ENCODE results near the gene TNPO2. TPM values are rescaled to one million over a fixed set of nuclear protein-coding genes. Genes with fewer than 3 reads are reported as not detected.

Gene TNPO2
- total RNA-seq (19.6 TPM), polyA plus RNA-seq (ENCODE audit: insufficient read depth in 1 of 8, insufficient read length in 8 of 8, low replicate concordance in 1 of 8) (10 to 100 TPM; 45.9 to 68.6 (median 56.5) TPM)
- long read RNA-seq, donor 1, full-length matches to known transcripts, result 1 of 1 reads
- long read RNA-seq, donor 1, partial matches to known transcripts, result 0 of 1 reads
- long read RNA-seq, donor 1, other reads (novel, unspliced or antisense), result 0 of 1 reads
- long read RNA-seq, donor 2, result 0 reads
- long read RNA-seq, donor 3, partial matches to known transcripts, result 5 of 5 reads
- long read RNA-seq, donor 3, other reads (novel, unspliced or antisense), result 0 of 5 reads
- long read RNA-seq, donor 4, result 0 reads
- long read RNA-seq, donor 5, full-length matches to known transcripts, result 2 of 7 reads
- long read RNA-seq, donor 5, partial matches to known transcripts, result 5 of 7 reads
- long read RNA-seq, donor 5, other reads (novel, unspliced or antisense), result 0 of 7 reads
- long read RNA-seq, donor 6, partial matches to known transcripts, result 0 of 3 reads
- long read RNA-seq, donor 6, other reads (novel, unspliced or antisense), result 0 of 3 reads
- long read RNA-seq, donor 7, partial matches to known transcripts, result 10 of 11 reads
- long read RNA-seq, donor 7, other reads (novel, unspliced or antisense), result 0 of 11 reads
- long read RNA-seq, donor 8, result 0 reads
- long read RNA-seq, donor 9, result 0 reads
- long read RNA-seq, donor 10, result 0 reads
- long read RNA-seq, donor 11, partial matches to known transcripts, result 5 of 6 reads
- long read RNA-seq, donor 11, other reads (novel, unspliced or antisense), result 0 of 6 reads

DNA sequence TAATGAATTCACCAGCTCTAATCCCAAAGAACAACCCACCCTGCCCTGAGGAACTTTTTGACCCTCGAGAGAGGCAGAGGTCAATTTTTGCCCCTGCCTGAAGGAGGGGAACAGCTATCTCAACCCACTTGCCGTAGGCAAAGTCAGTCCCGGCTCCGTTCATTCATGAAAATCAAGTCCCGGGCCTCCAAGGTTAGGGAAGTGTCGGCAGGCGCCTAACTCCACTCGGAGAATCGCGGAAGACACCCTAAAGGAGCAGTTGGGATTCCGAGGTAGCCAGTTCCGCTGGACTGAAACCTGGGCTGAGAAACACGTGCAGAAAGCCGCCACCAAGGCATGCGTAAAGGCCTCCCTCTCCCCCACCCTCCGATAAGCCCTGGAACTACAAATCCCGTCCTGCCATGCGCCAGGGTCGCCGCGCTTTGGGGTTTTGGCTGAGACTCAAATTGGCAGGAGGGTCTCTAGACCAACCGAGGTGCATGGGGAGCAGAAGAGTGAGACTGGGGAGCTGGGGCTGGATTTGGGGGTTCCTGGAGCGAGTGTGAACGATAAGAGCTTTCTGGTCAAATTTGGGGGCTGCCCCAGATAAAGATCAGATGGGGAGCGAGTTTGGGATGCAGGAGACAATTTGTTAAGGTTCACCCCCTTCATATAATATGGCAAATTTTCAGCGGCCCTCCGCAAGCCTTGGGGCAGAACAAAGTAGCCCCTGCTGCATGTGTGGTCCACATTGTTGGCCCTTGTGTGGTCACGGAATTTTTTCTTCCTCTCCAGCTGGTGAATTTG lies at the start of gene TNPO2:
TSS of gene TNPO2 (minus strand) at position 292 of the 786 bp plus-strand sequence. CDS start 2,955 bp downstream, outside the sequence.
- H3K27me3 ChIP-seq (ENCODE audit: control insufficient read depth, insufficient read depth, low read length), result no peaks in the 10 kb centered on the region
- no peaks in the 10 kb centered on the region for H3K9me3 ChIP-seq (replicated peaks; ENCODE audit: control insufficient read depth, low read depth, low read length)
- WGBS (ENCODE audit: insufficient coverage), result 3% methylated on average over 16 of the region's 28 CpGs
- peak within 1 kb of the TSS; percentile 73 for H3K4me3 ChIP-seq (ENCODE audit: low read length)
- peaks cover 16% of the 10 kb centered on the region for H3K36me3 ChIP-seq (ENCODE audit: control insufficient read depth, insufficient read depth, low read length)
- peak within 1 kb of the TSS; percentile 96 for H3K27ac ChIP-seq (ENCODE audit: low read length)
- peak; percentile 74 for DNase-seq
- H3K4me1 ChIP-seq (ENCODE audit: control insufficient read depth, insufficient read depth, low read length), result peaks cover 33% of the 10 kb centered on the region

DNA sequence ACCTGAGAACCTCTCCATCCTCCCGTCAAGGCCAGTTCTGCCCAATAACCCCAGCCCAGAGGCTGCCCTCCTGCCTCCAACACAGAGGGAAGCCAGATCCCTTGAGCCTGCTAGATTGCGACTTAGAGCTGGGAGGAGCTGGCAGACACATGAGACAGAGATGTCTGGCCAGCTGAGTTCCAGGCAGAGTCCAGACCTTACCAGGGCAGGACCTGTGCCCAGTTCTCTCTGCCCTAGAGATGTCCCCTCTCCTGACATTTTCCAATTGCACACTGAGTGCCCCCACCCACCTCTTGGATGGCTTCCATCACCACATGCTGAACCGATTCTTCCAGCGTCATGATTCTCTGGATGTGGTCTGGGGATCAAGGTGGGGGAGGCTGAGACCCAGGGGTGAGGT lies 48.6 kb upstream of the TNPO2 start:
- Histone ChIP-seq H3K4me1 (ENCODE audit: control insufficient read depth, insufficient read depth, low read length) (peaks cover 34% of the 10 kb centered on the region), H3K9me3 (replicated peaks; ENCODE audit: control insufficient read depth, low read depth, low read length) (no peaks in the 10 kb centered on the region), H3K36me3 (ENCODE audit: control insufficient read depth, insufficient read depth, low read length) (peaks cover 13% of the 10 kb centered on the region), H3K27me3 (ENCODE audit: control insufficient read depth, insufficient read depth, low read length) (no peaks in the 10 kb centered on the region), H3K4me3 (ENCODE audit: low read length) (no peak overlapping the region), H3K27ac (ENCODE audit: low read length) (no peak overlapping the region)
- DNase-seq, result no peak
- WGBS (ENCODE audit: insufficient coverage), result 58% methylated on average over 2 of the region's 4 CpGs

DNA sequence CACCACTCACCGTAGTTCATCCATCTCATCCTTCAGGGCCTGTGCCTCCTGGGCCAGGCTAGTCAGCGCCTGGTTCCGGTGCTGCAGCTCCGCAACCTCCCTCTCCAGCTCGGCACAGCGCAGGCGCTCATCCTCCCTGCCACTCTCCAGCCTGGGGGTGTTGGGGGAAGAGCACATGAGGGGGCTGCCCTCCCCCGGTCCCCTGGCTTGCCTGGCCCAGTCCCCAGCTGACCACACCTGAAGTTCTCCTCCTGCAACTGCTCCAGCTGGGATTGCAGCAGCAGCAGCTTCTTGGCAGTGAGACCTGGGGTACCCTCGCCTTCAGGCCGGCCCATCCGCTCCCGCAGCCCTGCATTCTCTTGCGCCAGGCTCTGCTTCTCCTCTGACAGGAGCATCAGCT lies 47.2 kb upstream of the TNPO2 start:
- no peak overlapping the region for H3K4me3 ChIP-seq (ENCODE audit: low read length)
- no peaks in the 10 kb centered on the region for H3K27me3 ChIP-seq (ENCODE audit: control insufficient read depth, insufficient read depth, low read length)
- no peak for DNase-seq
- H3K9me3 ChIP-seq (replicated peaks; ENCODE audit: control insufficient read depth, low read depth, low read length), result no peaks in the 10 kb centered on the region
- H3K27ac ChIP-seq (ENCODE audit: low read length), result no peak overlapping the region
- peaks cover 14% of the 10 kb centered on the region for H3K36me3 ChIP-seq (ENCODE audit: control insufficient read depth, insufficient read depth, low read length)
- H3K4me1 ChIP-seq (ENCODE audit: control insufficient read depth, insufficient read depth, low read length), result peaks cover 37% of the 10 kb centered on the region
- 92% methylated on average over 6 of the region's 13 CpGs for WGBS (ENCODE audit: insufficient coverage)

DNA sequence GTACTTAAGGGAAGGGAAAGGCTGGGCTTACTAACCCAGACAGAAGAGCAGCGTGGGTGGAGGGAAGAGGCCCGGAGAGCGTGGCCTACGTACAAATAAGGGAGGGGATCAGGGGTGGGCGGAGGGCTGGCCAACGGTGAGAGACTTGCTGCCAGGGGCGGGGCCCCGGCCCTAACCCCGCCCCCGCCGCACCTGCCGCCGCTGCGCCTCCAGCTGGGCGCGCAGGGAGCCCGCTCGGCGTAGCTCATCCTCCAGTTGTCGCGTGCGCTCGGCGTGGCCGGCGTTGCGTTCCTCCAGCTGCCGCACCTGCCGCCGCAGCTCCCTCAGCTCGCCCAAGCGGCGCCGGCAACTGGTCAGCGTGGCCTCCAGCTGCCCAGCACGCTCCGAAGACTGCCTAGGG lies 46.0 kb upstream of the TNPO2 start:
- 17% methylated on average over 37 of the region's 37 CpGs for WGBS (ENCODE audit: insufficient coverage)
- Histone ChIP-seq H3K27ac (ENCODE audit: low read length) (peak overlapping the region; percentile 60), H3K36me3 (ENCODE audit: control insufficient read depth, insufficient read depth, low read length) (peaks cover 18% of the 10 kb centered on the region)

DNA sequence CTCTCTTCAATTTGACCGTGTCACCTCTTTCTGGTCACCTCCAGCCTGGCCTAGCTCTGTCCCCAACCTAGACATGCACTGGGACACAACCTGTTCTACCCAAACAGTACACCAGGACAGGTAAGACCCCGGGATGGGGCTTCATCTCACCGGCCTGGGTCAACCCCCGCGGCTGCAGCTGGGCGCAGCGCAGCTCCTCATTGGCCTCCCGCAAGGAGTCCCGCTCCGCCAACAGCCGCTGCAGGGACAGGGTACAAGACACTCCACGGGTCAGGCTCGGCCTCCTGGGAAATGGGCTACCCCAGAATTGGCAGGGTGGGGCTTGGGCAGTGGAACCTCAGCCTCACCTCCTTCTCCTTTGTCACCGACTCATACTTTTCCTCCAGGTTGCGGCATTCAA lies 43.9 kb upstream of the TNPO2 start:
- 97% methylated on average over 11 of the region's 15 CpGs for WGBS (ENCODE audit: insufficient coverage)
- H3K36me3 ChIP-seq (ENCODE audit: control insufficient read depth, insufficient read depth, low read length), result peaks cover 32% of the 10 kb centered on the region
- H3K4me1 ChIP-seq (ENCODE audit: control insufficient read depth, insufficient read depth, low read length), result peaks cover 24% of the 10 kb centered on the region
- H3K27me3 ChIP-seq (ENCODE audit: control insufficient read depth, insufficient read depth, low read length), result no peaks in the 10 kb centered on the region
- DNase-seq, result no peak
- H3K4me3 ChIP-seq (ENCODE audit: low read length), result no peak overlapping the region
- no peak overlapping the region for H3K27ac ChIP-seq (ENCODE audit: low read length)
- no peaks in the 10 kb centered on the region for H3K9me3 ChIP-seq (replicated peaks; ENCODE audit: control insufficient read depth, low read depth, low read length)

More for the DNA sequence above, 46.0 kb upstream of the TNPO2 start:
- H3K9me3 ChIP-seq (replicated peaks; ENCODE audit: control insufficient read depth, low read depth, low read length), result no peaks in the 10 kb centered on the region
- peaks cover 31% of the 10 kb centered on the region for H3K4me1 ChIP-seq (ENCODE audit: control insufficient read depth, insufficient read depth, low read length)
- H3K27me3 ChIP-seq (ENCODE audit: control insufficient read depth, insufficient read depth, low read length), result no peaks in the 10 kb centered on the region
- peak; percentile 67 for DNase-seq
- H3K4me3 ChIP-seq (ENCODE audit: low read length), result no peak overlapping the region

DNA sequence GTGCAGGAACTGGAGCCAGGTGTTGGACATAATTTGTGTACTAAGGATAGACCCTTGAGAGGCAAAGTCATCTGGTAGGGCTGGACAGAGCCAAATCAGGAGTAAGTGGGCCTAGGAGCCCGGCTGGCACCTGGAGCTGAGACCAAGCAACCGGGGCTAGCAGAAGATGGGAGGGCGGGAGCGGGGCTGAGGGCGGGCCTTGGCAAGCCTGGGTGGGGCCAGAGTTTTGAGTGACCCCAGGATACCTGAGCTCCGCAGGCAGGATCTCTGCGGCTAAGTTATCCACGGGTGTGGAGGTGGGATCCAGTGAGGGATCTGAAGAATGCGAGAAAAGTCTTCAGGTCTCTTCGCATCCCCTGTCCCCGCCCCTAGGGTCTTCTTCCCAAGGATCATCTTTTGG lies 43.4 kb upstream of the TNPO2 start:
- peaks cover 19% of the 10 kb centered on the region for H3K4me1 ChIP-seq (ENCODE audit: control insufficient read depth, insufficient read depth, low read length)
- peaks cover 32% of the 10 kb centered on the region for H3K36me3 ChIP-seq (ENCODE audit: control insufficient read depth, insufficient read depth, low read length)
- DNase-seq, result no peak
- H3K27me3 ChIP-seq (ENCODE audit: control insufficient read depth, insufficient read depth, low read length), result no peaks in the 10 kb centered on the region
- no peaks in the 10 kb centered on the region for H3K9me3 ChIP-seq (replicated peaks; ENCODE audit: control insufficient read depth, low read depth, low read length)
- no peak overlapping the region for H3K27ac ChIP-seq (ENCODE audit: low read length)
- no peak overlapping the region for H3K4me3 ChIP-seq (ENCODE audit: low read length)
- WGBS (ENCODE audit: insufficient coverage), result 92% methylated on average over 11 of the region's 11 CpGs

DNA sequence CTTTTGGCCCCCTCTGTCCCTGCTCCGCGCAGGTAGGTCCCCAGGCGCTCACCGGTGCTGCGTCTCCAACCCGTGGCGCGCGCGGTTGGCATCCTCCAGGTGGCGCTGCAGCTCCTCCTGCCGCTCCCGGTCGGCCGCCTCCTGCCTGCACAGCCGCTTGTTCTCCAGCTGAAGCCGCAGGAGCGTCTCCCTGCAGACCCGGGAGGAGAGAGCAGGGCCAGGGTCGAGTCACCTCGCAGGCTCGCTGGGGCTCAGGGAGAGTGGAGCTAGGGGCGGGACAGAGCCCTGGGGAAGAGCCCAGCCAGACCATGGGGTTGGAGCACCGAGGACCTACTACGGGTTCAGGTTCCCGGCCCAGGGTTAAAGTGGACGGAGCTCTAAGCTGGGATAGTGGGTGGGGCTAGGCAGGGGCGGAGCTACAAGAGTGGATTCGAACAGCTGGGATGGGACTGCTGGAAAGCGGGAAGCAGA lies 42.4 kb upstream of the TNPO2 start:
- Histone ChIP-seq H3K9me3 (replicated peaks; ENCODE audit: control insufficient read depth, low read depth, low read length) (no peaks in the 10 kb centered on the region), H3K36me3 (ENCODE audit: control insufficient read depth, insufficient read depth, low read length) (peaks cover 31% of the 10 kb centered on the region), H3K4me3 (ENCODE audit: low read length) (peak overlapping the region; percentile 49), H3K27ac (ENCODE audit: low read length) (peak overlapping the region; percentile 66), H3K27me3 (ENCODE audit: control insufficient read depth, insufficient read depth, low read length) (no peaks in the 10 kb centered on the region), H3K4me1 (ENCODE audit: control insufficient read depth, insufficient read depth, low read length) (peaks cover 19% of the 10 kb centered on the region)
- WGBS (ENCODE audit: insufficient coverage), result 18% methylated on average over 29 of the region's 30 CpGs
- peak; percentile 89 for DNase-seq

DNA sequence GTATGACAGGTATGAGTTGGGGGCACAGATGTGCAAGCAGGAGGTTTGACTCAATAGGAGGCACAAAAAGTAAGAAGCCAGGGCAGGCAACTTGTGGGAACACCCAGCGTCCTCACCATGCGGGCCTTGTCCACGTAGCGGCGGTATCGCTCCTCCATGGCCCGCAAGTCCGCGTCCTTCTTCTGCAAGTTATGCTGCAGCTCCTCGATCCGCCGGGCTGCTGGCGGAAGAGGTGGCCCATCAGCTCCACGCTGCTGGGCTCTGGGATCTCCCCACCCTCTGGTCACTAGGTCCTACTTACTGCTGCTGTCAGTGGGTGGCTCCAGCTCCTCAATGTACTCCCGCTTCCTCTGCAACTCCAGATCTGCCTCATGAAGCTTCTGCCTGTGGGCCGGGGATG lies 41.0 kb upstream of the TNPO2 start:
- Histone ChIP-seq H3K27ac (ENCODE audit: low read length) (no peak overlapping the region), H3K36me3 (ENCODE audit: control insufficient read depth, insufficient read depth, low read length) (peaks cover 30% of the 10 kb centered on the region)
- 92% methylated on average over 16 of the region's 16 CpGs for WGBS (ENCODE audit: insufficient coverage)

DNA sequence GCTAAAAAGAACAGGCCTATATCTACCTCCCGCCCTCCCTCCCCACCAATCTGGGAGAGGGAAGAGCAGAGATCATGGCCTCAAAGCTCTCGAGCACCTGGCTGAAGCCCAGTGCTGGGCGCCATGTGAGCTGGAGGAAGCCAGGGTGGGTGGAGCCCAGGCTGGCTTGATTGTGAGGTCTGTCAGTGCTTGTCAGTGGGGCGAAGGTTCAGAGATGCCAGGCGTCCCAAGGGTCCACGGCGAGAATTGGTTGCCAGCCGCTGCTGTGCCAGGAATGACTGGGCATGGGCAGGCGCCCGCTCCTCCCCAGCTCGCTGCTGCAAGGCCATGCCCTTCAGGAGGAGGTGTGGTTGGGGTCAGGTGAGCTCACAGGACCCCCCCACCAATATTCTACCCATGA lies 39.4 kb upstream of the TNPO2 start:
- 87% methylated on average over 6 of the region's 11 CpGs for WGBS (ENCODE audit: insufficient coverage)
- no peak for DNase-seq
- Histone ChIP-seq H3K36me3 (ENCODE audit: control insufficient read depth, insufficient read depth, low read length) (peaks cover 28% of the 10 kb centered on the region), H3K27me3 (ENCODE audit: control insufficient read depth, insufficient read depth, low read length) (no peaks in the 10 kb centered on the region), H3K4me1 (ENCODE audit: control insufficient read depth, insufficient read depth, low read length) (peaks cover 5% of the 10 kb centered on the region), H3K27ac (ENCODE audit: low read length) (no peak overlapping the region), H3K4me3 (ENCODE audit: low read length) (no peak overlapping the region), H3K9me3 (replicated peaks; ENCODE audit: control insufficient read depth, low read depth, low read length) (no peaks in the 10 kb centered on the region)

More for the DNA sequence above, 41.0 kb upstream of the TNPO2 start:
- H3K4me3 ChIP-seq (ENCODE audit: low read length), result no peak overlapping the region
- no peak for DNase-seq
- no peaks in the 10 kb centered on the region for H3K27me3 ChIP-seq (ENCODE audit: control insufficient read depth, insufficient read depth, low read length)
- peaks cover 10% of the 10 kb centered on the region for H3K4me1 ChIP-seq (ENCODE audit: control insufficient read depth, insufficient read depth, low read length)
- no peaks in the 10 kb centered on the region for H3K9me3 ChIP-seq (replicated peaks; ENCODE audit: control insufficient read depth, low read depth, low read length)
